ENCODE measurements around the gene CDC5L.

- TF ChIP-seq POLR2A (IDR thresholded peaks at IDR 0.05) (no peak), CTCF (IDR thresholded peaks at IDR 0.05) (no peak)
Measured at GRCh38 chr6:44407951-44408670, 20.6 kb downstream of the CDC5L start.

Measured in thyroid gland (tissue), 4 donors.